Ovary (tissue), 3 donors: ENCODE results near the gene MIAT.

ENCODE experiments used
- CTCF ChIP-seq, 3 donors: fragments of 450-650 bp in 2 of 3; fragments of 200-600 bp in 1 of 3; IDR thresholded peaks; one replicate each; pipeline versions ENCODE4 v1.5.1 to v1.8.0; 2016 to 2022; ENCODE audit warnings: antibody characterized with exemption in 3 of 3, mild to moderate bottlenecking in 1 of 3
- EP300 ChIP-seq: sonication (generic); formaldehyde crosslinking; IDR thresholded peaks from one replicate; pipeline ENCODE4 v1.6.1; 2017; ENCODE audit warnings: antibody characterized with exemption
- POLR2A ChIP-seq: fragments of 450-650 bp; IDR thresholded peaks from one replicate; pipeline ENCODE4 v1.6.1; 2017; ENCODE audit warnings: antibody characterized with exemption, mild to moderate bottlenecking, moderate library complexity
- donor health status: DM: no; HTN: no; CAD: no.

GRCh38 chr22:26667140-26667539 is 9.8 kb downstream of the MIAT start:
- TF ChIP-seq CTCF (IDR thresholded peaks at IDR 0.05) (no peak), POLR2A (no peak), EP300 (no peak)
